DLD1 (cell line): ENCODE data around the gene GNG2.

Experiments used
- in situ Hi-C: cut with HindIII; loops from 2 replicates; pipeline ENCODE4 v1.10.0; 2017; ENCODE audit warnings: low sequenced_read_pairs

The GNG2 gene

GRCh38 chr14:51938137-51938536, 77.7 kb downstream of the GNG2 start:
- in situ Hi-C loops = no loop called here

GRCh38 chr14:51938821-51939220, 78.4 kb downstream of the GNG2 start:
- in situ Hi-C loops = no loop called here

- in situ Hi-C loops = no loop called here
These were observed 78.8 kb downstream of the GNG2 start for GRCh38 chr14:51939226-51939625.

- in situ Hi-C loops = no loop called here
These were observed 79.4 kb downstream of the GNG2 start for GRCh38 chr14:51939755-51940301.

DNA sequence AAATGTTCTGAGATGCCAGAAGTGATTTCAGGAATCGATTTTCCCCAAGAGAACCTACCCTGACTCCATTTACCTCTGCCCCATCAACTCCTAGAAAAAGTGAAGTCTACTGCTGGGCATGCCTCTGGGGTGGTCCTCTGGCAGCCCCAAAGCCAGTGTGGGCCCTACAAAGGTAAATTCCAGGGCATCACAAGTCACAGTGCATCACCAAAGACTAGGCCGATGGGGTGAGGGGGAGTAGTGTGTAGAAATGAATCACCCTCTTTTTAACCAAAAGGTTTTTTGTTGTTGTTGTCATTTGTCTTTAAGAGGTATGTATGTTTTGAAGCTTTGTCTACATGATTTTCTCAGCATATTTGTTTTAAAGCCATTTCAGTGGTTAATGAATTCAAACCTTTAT, 82.6 kb downstream of the GNG2 start:
- in situ Hi-C loops = no loop called here

DNA sequence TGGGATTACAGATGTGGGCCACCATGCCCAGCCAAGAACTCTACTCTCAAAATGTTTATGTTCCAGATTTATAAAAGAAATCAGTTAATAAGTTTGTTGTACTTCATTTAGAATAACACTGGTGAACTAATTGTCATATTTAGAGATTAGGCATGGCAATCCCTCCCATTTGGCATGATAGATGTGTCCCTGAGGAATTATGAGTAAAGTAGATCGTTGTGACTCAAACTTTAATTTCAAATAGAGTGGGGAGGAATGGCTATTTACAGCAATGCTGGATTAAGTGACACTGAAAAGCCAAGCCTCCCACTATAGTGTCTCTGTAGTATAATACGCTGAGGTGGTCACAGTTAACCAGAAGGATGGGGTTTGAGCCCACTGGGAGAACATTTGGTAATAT, 89.6 kb downstream of the GNG2 start:
- in situ Hi-C loops = no loop called here

GRCh38 chr14:51951656-51952055, 91.2 kb downstream of the GNG2 start:
- in situ Hi-C loops = no loop called here

- in situ Hi-C loops = no loop called here
These were observed 93.6 kb downstream of the GNG2 start for GRCh38 chr14:51954031-51954430.

DNA sequence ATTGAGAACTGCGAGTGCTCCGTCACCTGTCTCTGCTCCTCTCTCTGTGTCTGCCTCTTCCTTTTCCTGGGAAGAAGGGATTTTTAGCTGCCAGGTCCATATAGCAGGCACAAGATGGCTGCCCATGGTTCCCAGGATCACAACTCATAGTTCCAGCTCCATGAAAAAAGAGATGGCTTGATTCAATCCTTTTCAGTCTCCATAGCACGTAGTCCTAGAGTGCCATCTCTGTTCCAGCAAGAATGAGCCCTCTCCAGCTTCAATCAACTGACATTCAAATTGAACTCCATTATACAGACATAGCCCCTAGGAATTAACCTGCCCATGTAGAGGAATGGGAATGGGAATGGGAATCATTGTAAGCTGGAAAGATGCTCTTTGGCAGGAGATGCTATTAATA, 94.2 kb downstream of the GNG2 start:
- in situ Hi-C loops = no loop called here

- in situ Hi-C loops = no loop called here
These were observed 97.5 kb downstream of the GNG2 start for GRCh38 chr14:51957950-51958349.

- in situ Hi-C loops = no loop called here
These were observed 99.5 kb downstream of the GNG2 start for GRCh38 chr14:51959928-51960327.

DNA sequence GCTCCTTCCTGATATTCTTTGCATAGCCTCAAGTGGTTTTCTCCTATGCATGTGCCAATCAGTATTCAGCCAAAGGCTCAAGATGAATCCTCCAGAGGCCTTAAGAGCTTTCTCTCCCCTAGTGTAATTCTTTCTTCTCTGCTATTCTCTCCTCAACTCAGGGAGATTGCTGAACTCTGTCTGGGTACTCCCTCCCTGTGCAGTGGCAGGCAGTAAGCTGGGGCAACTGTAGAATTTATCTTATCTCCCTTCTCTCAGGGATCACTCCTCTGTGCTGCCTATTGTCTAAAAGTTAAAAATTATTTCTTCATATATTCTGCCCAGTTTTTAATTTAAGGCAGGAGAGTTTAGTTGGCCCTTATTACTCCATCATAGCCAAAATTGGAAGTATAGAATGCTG, 100.5 kb downstream of the GNG2 start:
- in situ Hi-C loops = no loop called here

- in situ Hi-C loops = no loop called here
These were observed 102.3 kb downstream of the GNG2 start for GRCh38 chr14:51962711-51963110.

GRCh38 chr14:51963286-51963685, 102.9 kb downstream of the GNG2 start:
- in situ Hi-C loops = no loop called here

GRCh38 chr14:51967521-51967920, 107.1 kb downstream of the GNG2 start:
- in situ Hi-C loops = no loop called here

GRCh38 chr14:51969852-51970540, 109.6 kb downstream of the GNG2 start:
- in situ Hi-C loops = no loop called here

GRCh38 chr14:51972566-51972965, 112.2 kb downstream of the GNG2 start:
- in situ Hi-C loops = no loop called here

- in situ Hi-C loops = no loop called here
These were observed 116.7 kb downstream of the GNG2 start for GRCh38 chr14:51977075-51977474.

DNA sequence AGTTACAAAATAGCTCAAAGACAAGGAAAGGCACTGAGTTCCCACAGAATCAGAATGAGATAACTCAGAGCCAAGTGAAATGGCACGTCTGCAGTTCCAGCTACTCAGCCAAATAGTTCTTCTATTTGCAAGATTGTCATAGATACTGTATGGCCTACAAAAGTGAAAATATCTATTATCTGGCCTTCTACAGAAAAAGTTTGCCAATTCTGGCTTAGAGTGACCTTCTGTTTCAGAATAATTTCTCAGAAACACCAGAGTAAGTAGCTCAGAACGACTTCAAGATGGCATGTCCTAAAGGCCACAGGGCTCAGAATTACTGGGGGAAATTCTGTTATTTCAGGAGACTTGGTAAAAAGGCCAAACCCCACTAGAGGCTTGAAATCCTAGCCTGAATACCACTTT, 118.3 kb downstream of the GNG2 start:
- in situ Hi-C loops = no loop called here

DNA sequence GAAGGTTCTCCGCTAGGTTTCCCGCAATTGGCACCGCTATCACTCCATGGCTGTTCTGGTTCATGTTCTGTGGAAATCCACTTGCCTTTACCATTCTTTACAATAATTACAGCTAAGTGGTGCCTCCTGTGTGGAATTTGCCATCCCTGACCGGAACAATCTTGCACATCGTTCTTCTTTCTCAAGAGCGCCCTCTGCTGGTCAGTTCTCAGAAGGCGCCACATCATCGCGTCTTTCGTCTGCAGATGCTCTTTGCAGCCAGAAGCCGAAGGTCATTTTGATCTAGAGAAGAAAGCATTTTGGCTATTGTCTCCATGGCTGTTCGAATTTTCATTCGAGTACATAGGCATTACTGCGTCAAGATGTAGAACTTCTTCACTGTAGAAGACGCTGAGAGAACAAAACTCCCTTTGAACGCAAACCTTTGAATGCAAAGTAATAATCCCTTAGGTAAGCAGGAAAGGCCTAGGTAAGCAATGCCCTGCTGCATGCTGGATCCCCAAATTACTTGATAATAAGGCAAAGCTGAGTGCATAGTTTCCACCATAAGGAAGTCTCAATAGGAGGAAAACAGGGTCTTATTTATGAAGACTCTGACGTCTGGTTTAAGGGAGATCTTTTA, 118.8 kb downstream of the GNG2 start:
- in situ Hi-C loops = no loop called here

GRCh38 chr14:51981218-51981854, 120.9 kb downstream of the GNG2 start:
- in situ Hi-C loops = no loop called here

DNA sequence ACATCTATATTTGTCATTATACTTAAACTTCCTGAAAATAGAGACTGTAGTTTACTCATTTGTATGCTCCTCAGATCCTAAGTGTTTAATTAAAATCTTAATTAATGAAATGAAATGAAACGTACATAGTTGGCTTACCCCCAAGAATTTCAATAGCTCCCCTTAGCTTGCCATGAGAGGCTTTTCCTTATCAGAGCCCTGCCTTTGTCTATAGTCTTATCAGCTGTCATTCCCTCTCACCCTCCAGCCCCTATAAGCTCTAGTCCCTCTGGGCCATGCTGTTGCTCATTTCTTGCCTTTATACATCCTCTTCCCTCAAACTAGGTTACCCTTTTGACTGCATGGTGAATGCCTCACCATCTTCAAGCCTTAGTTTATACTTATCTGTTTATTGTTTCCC, 127.8 kb downstream of the GNG2 start:
- in situ Hi-C loops = no loop called here
